Panc1 (cell line): ENCODE data around the gene SNX22. TPM values are rescaled to one million over a fixed set of nuclear protein-coding genes. Genes with fewer than 3 reads are reported as not detected.
A peak's percentile ranks its signal among the peaks of the same experiment; 100 is the strongest.

Experiments
- ATAC-seq: fragments of 200-7000 bp; cut with Tn5 transposase; 2 replicates; pipeline ENCODE4 v1.9.1; 2020; ENCODE audit warnings: mild to moderate bottlenecking, moderate library complexity
- BruUV-seq: library from RNA; stranded (reverse); fragments of 400-500 nt; replicated peaks from 2 replicates; lab custom pipeline; 2021; lab: Mats Ljungman, UMichigan
- CTCF ChIA-PET: fragments of 300-600 bp; sonication (Branson Sonifier 250); formaldehyde crosslinking; loops from one replicate; lab custom pipeline; 2022; ENCODE audit warnings: antibody characterized with exemption; lab: Charles Lee
- POLR2A ChIA-PET: fragments of 300-600 bp; sonication (Branson Sonifier 250); formaldehyde crosslinking; loops from one replicate; lab custom pipeline; 2022; ENCODE audit warnings: antibody characterized with exemption; lab: Charles Lee
- DNase-seq: peaks from one replicate; pipeline ENCODE4 v3.0.0-alpha.2; 2010; ENCODE audit warnings: low read depth, low spot score
- H3K27ac ChIP-seq: 2 replicates; pipeline ENCODE4 v1.5.1; 2011; ENCODE audit warnings: mild to moderate bottlenecking, low read length, inconsistent platforms
- H3K27me3 ChIP-seq: fragments of 200-500 bp; sonication (Bioruptor generic); 2 replicates; pipeline ENCODE4 v1.6.0; 2014; ENCODE audit warnings: low read length, inconsistent platforms; ENCODE audit not compliant: control insufficient read depth, insufficient read depth
- H3K36me3 ChIP-seq: fragments of 200-500 bp; sonication (Bioruptor generic); 2 replicates; pipeline ENCODE4 v1.5.1; 2014; ENCODE audit warnings: inconsistent platforms, mild to moderate bottlenecking, low read length, moderate library complexity; ENCODE audit not compliant: control insufficient read depth, insufficient read depth
- H3K4me1 ChIP-seq: 2 replicates; pipeline ENCODE4 v1.5.1; 2011; ENCODE audit warnings: inconsistent platforms, mild to moderate bottlenecking, low read length, moderate library complexity; ENCODE audit not compliant: control insufficient read depth, insufficient read depth
- H3K4me3 ChIP-seq, 2 experiments: 2 replicates each; pipeline ENCODE4 v1.5.1; 2011 to 2012; ENCODE audit warnings: low read depth in 2 of 2, low read length in 2 of 2, mild to moderate bottlenecking in 2 of 2, inconsistent platforms in 1 of 2, moderate library complexity in 1 of 2
- H3K9me3 ChIP-seq: fragments of 200-500 bp; sonication (Bioruptor generic); 2 replicates; pipeline ENCODE4 v1.5.1; 2014; ENCODE audit warnings: low read depth, mild to moderate bottlenecking, inconsistent platforms, low read length, moderate library complexity; ENCODE audit not compliant: control insufficient read depth, insufficient read depth
- CTCF ChIP-seq: fragments of 450-650 bp; IDR thresholded peaks from 2 replicates; pipeline ENCODE4 v1.5.1; 2017; ENCODE audit warnings: mild to moderate bottlenecking
- POLR2AphosphoS5 ChIP-seq: IDR thresholded peaks from 2 replicates; pipeline ENCODE4 v1.6.1; 2012; ENCODE audit warnings: mild to moderate bottlenecking, low read depth, low read length, moderate library complexity
- REST ChIP-seq, 2 experiments: IDR thresholded peaks; 2 replicates each; pipeline ENCODE4 v1.6.1; 2011 to 2012; ENCODE audit warnings: low read depth in 2 of 2, control low read depth in 1 of 2, low read length in 1 of 2, mild to moderate bottlenecking in 1 of 2, moderate library complexity in 1 of 2; ENCODE audit not compliant: insufficient read depth in 1 of 2
- SIN3A ChIP-seq: IDR thresholded peaks from 2 replicates; pipeline ENCODE4 v1.6.1; 2012; ENCODE audit warnings: low read depth, mild to moderate bottlenecking, low read length, moderate library complexity, borderline replicate concordance; ENCODE audit not compliant: insufficient read depth
- TCF7L2 ChIP-seq: IDR thresholded peaks from 2 replicates; pipeline ENCODE4 v1.6.1; 2011; ENCODE audit warnings: mild to moderate bottlenecking, low read depth, low read length, inconsistent platforms
- in situ Hi-C: cut with HindIII; loops from 2 replicates; pipeline ENCODE4 v1.10.0; 2016; ENCODE audit warnings: low sequenced_read_pairs, low pct_unique_long_range_greater_than_20kb
- intact Hi-C: fragments of 100-400 bp; cut with micrococcal nuclease; formaldehyde crosslinking; loops from one replicate; pipeline ENCODE4 v1.10.0; 2022; ENCODE audit not compliant: unreplicated experiment
- total RNA-seq: library from RNA; stranded (reverse); gene quantifications from one replicate; pipeline ENCODE4 v1.2.1, GENCODE V29; 2021; ENCODE audit not compliant: unreplicated experiment

The SNX22 gene
- total RNA-seq, 1 experiment from 2014 or later, result 2.3 TPM

- CTCF ChIA-PET, result no interaction called here
- H3K4me3 ChIP-seq, result no peak overlapping the region
- no peaks in the 10 kb centered on the region for H3K4me1 ChIP-seq
- no peaks in the 10 kb centered on the region for H3K9me3 ChIP-seq
- intact Hi-C loops, result no loop called here
- peaks cover 14% of the 10 kb centered on the region for H3K36me3 ChIP-seq
- TF ChIP-seq SIN3A (no peak), CTCF (no peak), TCF7L2 (no peak), POLR2AphosphoS5 (no peak), REST (IDR thresholded peaks at IDR 0.05; ENCODE audit: insufficient read depth in 1 of 2, low read depth in 2 of 2, low read length in 1 of 2) (no peak)
- no peaks in the 10 kb centered on the region for H3K27me3 ChIP-seq
- no peak for ATAC-seq
- DNase-seq, result no peak
- no peak overlapping the region for H3K27ac ChIP-seq
- BruUV-seq, result no TSS peak
- POLR2A ChIA-PET, result no interaction called here
- in situ Hi-C loops, result no loop called here
These were observed 29.1 kb upstream of the SNX22 start for GRCh38 chr15:64122444-64122843.

GRCh38 chr15:64122936-64123351, 28.6 kb upstream of the SNX22 start:
- no peak overlapping the region for H3K4me3 ChIP-seq
- ATAC-seq (no peak), DNase-seq (no peak)
- no peaks in the 10 kb centered on the region for H3K4me1 ChIP-seq
- POLR2A ChIA-PET, result no interaction called here
- no peaks in the 10 kb centered on the region for H3K27me3 ChIP-seq
- H3K36me3 ChIP-seq, result peaks cover 18% of the 10 kb centered on the region
- no peak overlapping the region for H3K27ac ChIP-seq
- H3K9me3 ChIP-seq, result no peaks in the 10 kb centered on the region
- intact Hi-C loops, result no loop called here
- BruUV-seq, result TSS peak; percentile 38
- CTCF ChIA-PET, result no interaction called here
- in situ Hi-C loops, result no loop called here
- TF ChIP-seq CTCF (no peak), REST (IDR thresholded peaks at IDR 0.05; ENCODE audit: insufficient read depth in 1 of 2, low read depth in 2 of 2, low read length in 1 of 2) (no peak), SIN3A (no peak), TCF7L2 (no peak), POLR2AphosphoS5 (no peak)
